AG04450 (cell line): ENCODE measurements around the gene PTX4. TPM values are rescaled to one million over a fixed set of nuclear protein-coding genes. Genes with fewer than 3 reads are reported as not detected.

ENCODE experiments used
- CTCF ChIA-PET: fragments of 300-600, 350-600 bp; formaldehyde crosslinking; extraction: SDS; loops from one replicate; lab custom pipeline; 2022; ENCODE audit warnings: antibody characterized with exemption, inconsistent platforms; lab: Charles Lee
- POLR2A ChIA-PET: fragments of 350-600 bp; formaldehyde crosslinking; extraction: SDS; loops from one replicate; lab custom pipeline; 2021; ENCODE audit warnings: antibody characterized with exemption, inconsistent platforms; lab: Yijun Ruan, JAX
- DNase-seq: peaks from one replicate; pipeline ENCODE4 v3.0.0-alpha.2; 2011; ENCODE audit warnings: low read depth, low spot score
- H3K27ac ChIP-seq: one replicate; pipeline ENCODE4 v1.5.1; 2012; ENCODE audit warnings: low read depth, low read length, control low read depth
- H3K27me3 ChIP-seq: one replicate; pipeline ENCODE4 v1.6.0; 2012; ENCODE audit warnings: low read length; ENCODE audit not compliant: control insufficient read depth, insufficient read depth
- H3K4me3 ChIP-seq: 2 replicates; pipeline ENCODE4 v1.5.1; 2011; ENCODE audit warnings: mild to moderate bottlenecking, low read depth, low read length, control low read depth
- H3K9me3 ChIP-seq: 2 replicates; pipeline ENCODE4 v1.5.1; 2012; ENCODE audit warnings: low read length; ENCODE audit not compliant: control insufficient read depth, insufficient read depth
- CTCF ChIP-seq: IDR thresholded peaks from 2 replicates; pipeline ENCODE4 v1.5.1; 2011; ENCODE audit warnings: low read depth, low read length, control low read depth, inconsistent platforms
- polyA plus RNA-seq: library from polyadenylated mRNA; depleted of rRNA; stranded (reverse); fragments of >200 nt; gene quantifications from 2 replicates; pipeline ENCODE4 v1.2.3, GENCODE V29; 2011

The PTX4 gene
- polyA plus RNA-seq, 1 experiment = not detected

- no peak for TF ChIP-seq CTCF
- Histone ChIP-seq H3K9me3 (peaks cover 6% of the 10 kb centered on the region; the same call in 1 of the 2 replicates), H3K4me3 (no peak overlapping the region), H3K27me3 (no peaks in the 10 kb centered on the region), H3K27ac (no peak overlapping the region)
- no peak for DNase-seq
- ChIA-PET POLR2A (no interaction called here), CTCF (no interaction called here)
These were observed 22.7 kb downstream of the PTX4 start for GRCh38 chr16:1466054-1466453.

DNA sequence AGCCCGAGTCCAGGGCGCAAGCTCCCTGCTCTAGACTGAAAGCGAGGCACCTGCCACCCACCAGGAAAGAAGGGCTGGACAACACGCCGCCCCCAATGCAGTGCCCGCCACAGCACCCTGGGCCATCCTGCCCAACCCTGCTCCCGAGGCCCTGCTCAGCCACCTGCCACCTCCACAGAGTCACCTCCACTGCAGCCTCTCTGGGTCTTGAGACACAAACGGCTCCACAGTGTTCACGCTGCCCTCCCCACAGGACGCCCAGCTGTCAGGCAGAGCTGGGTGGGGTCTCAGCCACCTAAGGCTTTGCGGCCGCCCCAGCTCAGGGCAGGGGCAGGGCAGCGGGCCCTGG, 23.2 kb downstream of the PTX4 start:
- TF ChIP-seq CTCF = no peak
- peaks cover 1% of the 10 kb centered on the region; the same call in 1 of the 2 replicates for H3K9me3 ChIP-seq
- no peak overlapping the region for H3K4me3 ChIP-seq
- H3K27me3 ChIP-seq = no peaks in the 10 kb centered on the region
- H3K27ac ChIP-seq = no peak overlapping the region
- DNase-seq = no peak
- ChIA-PET POLR2A (no interaction called here), CTCF (no interaction called here)

GRCh38 chr16:1464894-1465566, 23.7 kb downstream of the PTX4 start:
- POLR2A ChIA-PET = interaction anchor here (0.6 kb wide), 1 partner anchor 1630 kb away, joined by 3 read pairs; no protein-coding TSS in a partner anchor
- no peak for DNase-seq
- H3K27ac ChIP-seq = no peak overlapping the region
- no peak overlapping the region for H3K4me3 ChIP-seq
- no peaks in the 10 kb centered on the region; the same call in 1 of the 2 replicates for H3K9me3 ChIP-seq
- no peak for TF ChIP-seq CTCF
- no peaks in the 10 kb centered on the region for H3K27me3 ChIP-seq
- CTCF ChIA-PET = no interaction called here

- Histone ChIP-seq H3K27ac (no peak overlapping the region), H3K4me3 (no peak overlapping the region), H3K9me3 (no peaks in the 10 kb centered on the region; the same call in 1 of the 2 replicates), H3K27me3 (no peaks in the 10 kb centered on the region)
- POLR2A ChIA-PET = interaction anchor here (0.6 kb wide), 1 partner anchor 1631 kb away, joined by 3 read pairs; no protein-coding TSS in a partner anchor
- TF ChIP-seq CTCF = no peak
- DNase-seq = no peak
- CTCF ChIA-PET = interaction anchor here (0.7 kb wide), 1 partner anchor 138 kb away, joined by 5 read pairs; no protein-coding TSS in a partner anchor
These were observed 24.4 kb downstream of the PTX4 start for GRCh38 chr16:1464196-1464893.

GRCh38 chr16:1461146-1461545, 27.6 kb downstream of the PTX4 start:
- Histone ChIP-seq H3K4me3 (no peak overlapping the region), H3K9me3 (no peaks in the 10 kb centered on the region; the same call in 1 of the 2 replicates), H3K27ac (no peak overlapping the region), H3K27me3 (no peaks in the 10 kb centered on the region)
- no peak for DNase-seq
- CTCF ChIA-PET = no interaction called here
- POLR2A ChIA-PET = no interaction called here
- TF ChIP-seq CTCF = no peak
